ENCODE results near the gene SLC66A2.

The SLC66A2 gene

DNA sequence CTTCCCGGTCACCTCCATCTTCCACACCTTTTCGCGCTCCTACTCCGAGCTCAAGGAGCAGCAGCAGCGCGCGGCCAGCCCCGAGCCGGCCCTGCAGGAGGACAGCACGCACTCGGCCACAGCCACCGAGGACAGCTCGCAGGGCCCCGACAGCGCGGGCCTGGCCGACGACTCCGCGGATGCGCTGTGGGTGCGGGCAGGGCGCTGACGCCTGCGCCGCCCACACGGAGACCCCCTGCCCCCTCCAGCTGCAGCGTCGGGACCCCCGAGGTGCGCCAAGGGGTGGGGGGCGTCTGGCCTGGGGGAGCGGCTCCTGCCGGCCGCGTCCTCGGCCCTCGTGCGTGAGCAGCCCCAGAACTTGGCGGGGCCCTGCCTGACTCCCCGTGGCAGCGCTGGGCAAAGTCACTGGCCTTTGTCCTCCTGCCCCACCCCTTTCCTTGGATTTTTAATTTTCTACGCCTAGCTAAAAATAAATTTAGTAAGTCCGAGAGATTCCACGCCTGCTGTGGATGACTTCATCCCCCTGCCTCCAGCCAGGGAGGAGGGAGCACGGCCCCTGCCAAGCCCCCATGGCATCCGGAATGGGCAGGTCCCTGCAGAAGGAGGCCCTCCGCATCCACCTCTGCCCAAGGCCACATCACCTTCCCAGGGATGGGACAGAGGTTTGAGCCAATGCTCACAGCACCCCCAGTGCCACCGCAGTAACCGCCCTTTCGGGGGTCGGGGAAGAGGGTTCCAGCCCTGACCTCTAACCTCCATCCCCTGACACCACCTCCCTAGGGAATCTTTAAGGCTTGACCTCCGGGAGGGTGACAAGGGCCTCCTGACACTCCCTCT, 51.6 kb downstream of the SLC66A2 start:
- TF ChIP-seq CTCF (IDR thresholded peaks at IDR 0.05; ENCODE audit: insufficient read depth, low read length) (no peak), SPI1 (IDR thresholded peaks at IDR 0.05; ENCODE audit: borderline replicate concordance, low read depth) (no peak), POLR2AphosphoS5 (IDR thresholded peaks at IDR 0.05; ENCODE audit: low read depth) (no peak), GABPA (IDR thresholded peaks at IDR 0.05; ENCODE audit: low read depth) (no peak), REST (IDR thresholded peaks at IDR 0.05; ENCODE audit: insufficient replicate concordance, low read depth) (no peak)
- DNase-seq (ENCODE audit: low read depth in 1 of 2, low spot score in 1 of 2) = no peak
- no peaks in the 10 kb centered on the region for H3K27me3 ChIP-seq (ENCODE audit: insufficient read depth, poor library complexity, severe bottlenecking)

DNA sequence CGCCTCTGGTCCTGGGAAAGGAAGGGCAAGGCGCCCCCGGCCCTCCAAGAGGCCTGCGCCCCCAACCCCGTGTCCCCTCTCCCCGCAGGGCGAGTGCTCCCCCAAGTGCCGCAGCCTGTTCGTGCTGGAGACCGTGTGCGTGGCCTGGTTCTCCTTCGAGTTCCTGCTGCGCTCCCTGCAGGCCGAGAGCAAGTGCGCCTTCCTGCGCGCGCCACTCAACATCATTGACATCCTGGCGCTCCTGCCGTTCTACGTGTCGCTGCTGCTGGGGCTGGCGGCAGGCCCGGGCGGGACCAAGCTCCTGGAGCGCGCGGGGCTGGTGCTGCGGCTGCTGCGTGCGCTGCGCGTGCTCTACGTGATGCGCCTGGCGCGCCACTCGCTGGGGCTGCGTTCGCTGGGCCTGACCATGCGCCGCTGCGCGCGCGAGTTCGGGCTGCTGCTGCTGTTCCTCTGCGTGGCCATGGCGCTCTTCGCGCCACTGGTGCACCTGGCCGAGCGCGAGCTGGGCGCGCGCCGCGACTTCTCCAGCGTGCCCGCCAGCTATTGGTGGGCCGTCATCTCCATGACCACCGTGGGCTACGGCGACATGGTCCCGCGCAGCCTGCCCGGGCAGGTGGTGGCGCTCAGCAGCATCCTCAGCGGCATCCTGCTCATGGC, 52.4 kb downstream of the SLC66A2 start:
- TF ChIP-seq POLR2AphosphoS5 (IDR thresholded peaks at IDR 0.05; ENCODE audit: low read depth) (no peak; the same call in none of the 2 replicates), SPI1 (IDR thresholded peaks at IDR 0.05; ENCODE audit: borderline replicate concordance, low read depth) (no peak), CTCF (IDR thresholded peaks at IDR 0.05; ENCODE audit: insufficient read depth, low read length) (no peak), GABPA (IDR thresholded peaks at IDR 0.05; ENCODE audit: low read depth) (no peak), REST (IDR thresholded peaks at IDR 0.05; ENCODE audit: insufficient replicate concordance, low read depth) (no peak)
- DNase-seq (ENCODE audit: low read depth in 1 of 2, low spot score in 1 of 2) = no peak

More for the DNA sequence above, 51.6 kb downstream of the SLC66A2 start:
- H3K4me3 ChIP-seq (replicated peaks; ENCODE audit: insufficient read depth, low read length) = no peak overlapping the region
- H3K27ac ChIP-seq (replicated peaks) = no peak overlapping the region

DNA sequence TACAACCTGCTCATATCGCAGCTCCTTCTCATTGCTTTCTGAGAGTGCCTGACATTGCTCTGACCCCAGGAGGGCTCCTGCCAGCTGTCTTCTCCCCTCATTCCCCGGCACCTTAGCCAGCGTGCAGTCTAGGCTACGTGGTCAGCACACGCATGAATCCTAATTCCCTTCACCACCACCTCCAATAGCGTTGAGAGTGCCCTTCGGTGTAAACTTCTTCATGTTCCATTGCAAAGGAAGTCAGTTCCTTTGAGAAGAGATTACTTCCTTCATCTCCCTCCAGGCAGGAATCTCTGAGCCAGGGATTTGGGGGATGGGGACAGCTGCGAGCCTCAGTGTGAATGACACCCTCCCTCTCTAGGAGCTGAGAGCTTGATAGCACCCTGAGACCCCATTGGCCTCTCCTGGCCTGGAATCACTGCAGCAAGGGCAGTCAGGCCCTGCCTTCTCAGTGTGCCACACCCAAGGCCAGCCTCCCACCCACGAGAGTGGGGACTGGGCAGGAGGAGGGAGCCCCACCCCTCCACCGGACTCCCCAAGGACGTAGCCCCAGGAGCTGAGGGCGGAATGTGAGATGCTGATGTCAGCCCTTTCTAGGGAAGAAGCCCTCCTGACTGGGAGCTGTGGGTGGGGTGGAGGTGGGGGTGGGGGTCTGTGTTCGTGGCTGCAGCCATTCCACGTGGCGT, 53.4 kb downstream of the SLC66A2 start:
- no peak for DNase-seq (ENCODE audit: low read depth in 1 of 2, low spot score in 1 of 2)
- no peak overlapping the region for H3K4me3 ChIP-seq (replicated peaks; ENCODE audit: insufficient read depth, low read length)
- no peak overlapping the region for H3K27ac ChIP-seq (replicated peaks)
- TF ChIP-seq SPI1 (IDR thresholded peaks at IDR 0.05; ENCODE audit: borderline replicate concordance, low read depth) = no peak
- peak; percentile 67; the same call in 1 of the 2 replicates for TF ChIP-seq POLR2AphosphoS5 (IDR thresholded peaks at IDR 0.05; ENCODE audit: low read depth)
- no peak for TF ChIP-seq CTCF (IDR thresholded peaks at IDR 0.05; ENCODE audit: insufficient read depth, low read length)
- no peaks in the 10 kb centered on the region for H3K27me3 ChIP-seq (ENCODE audit: insufficient read depth, poor library complexity, severe bottlenecking)

More for the DNA sequence above, 52.4 kb downstream of the SLC66A2 start:
- Histone ChIP-seq H3K4me3 (replicated peaks; ENCODE audit: insufficient read depth, low read length) (no peak overlapping the region), H3K27ac (replicated peaks) (no peak overlapping the region), H3K27me3 (ENCODE audit: insufficient read depth, poor library complexity, severe bottlenecking) (no peaks in the 10 kb centered on the region)
